DND-41 (cell line): Measurements from ENCODE around the gene MCC.
A peak's percentile ranks its signal among the peaks of the same experiment; 100 is the strongest.

ENCODE experiments used
- ATAC-seq: fragments of 200-7000 bp; cut with Tn5 transposase; 3 replicates; pipeline ENCODE4 v1.9.1; 2021; ENCODE audit warnings: low read depth; ENCODE audit not compliant: insufficient read depth
- DNase-seq: peaks from one replicate; pipeline ENCODE4 v3.0.0-alpha.2; 2020
- H2AFZ ChIP-seq: 2 replicates; pipeline ENCODE4 v1.6.0; 2012; ENCODE audit warnings: low read depth, low read length
- H3K27ac ChIP-seq: 2 replicates; pipeline ENCODE4 v1.5.1; 2012; ENCODE audit warnings: low read length, inconsistent platforms
- H3K27me3 ChIP-seq: fragments of 200-600 bp; sonication (generic); 2 replicates; pipeline ENCODE4 v1.6.0; 2012; ENCODE audit warnings: low read length, mild to moderate bottlenecking, inconsistent platforms; ENCODE audit not compliant: insufficient read depth, poor library complexity
- H3K36me3 ChIP-seq: 2 replicates; pipeline ENCODE4 v1.5.1; 2012; ENCODE audit warnings: low read length, inconsistent platforms; ENCODE audit not compliant: insufficient read depth
- H3K4me1 ChIP-seq: 2 replicates; pipeline ENCODE4 v1.5.1; 2012; ENCODE audit warnings: mild to moderate bottlenecking, low read length; ENCODE audit not compliant: insufficient read depth
- H3K4me2 ChIP-seq: 2 replicates; pipeline ENCODE4 v1.6.0; 2012; ENCODE audit warnings: mild to moderate bottlenecking, moderate library complexity, low read length, inconsistent platforms; ENCODE audit not compliant: insufficient read depth
- H3K4me3 ChIP-seq, 2 experiments: fragments of 200-600 bp in 1 of 2; shearing (Covaris generic) in 1 of 2; 2 replicates each; pipeline ENCODE4 v1.5.1; 2012 to 2016; ENCODE audit warnings: inconsistent platforms in 2 of 2, low read length in 2 of 2, mild to moderate bottlenecking in 2 of 2, low read depth in 1 of 2, moderate library complexity in 1 of 2
- H3K79me2 ChIP-seq: 2 replicates; pipeline ENCODE4 v1.6.0; 2012; ENCODE audit warnings: low read length, inconsistent platforms; ENCODE audit not compliant: insufficient read depth
- H3K9ac ChIP-seq: 2 replicates; pipeline ENCODE4 v1.6.0; 2012; ENCODE audit warnings: low read depth, mild to moderate bottlenecking, inconsistent platforms, low read length, moderate library complexity
- H3K9me3 ChIP-seq: 2 replicates; pipeline ENCODE4 v1.5.1; 2012; ENCODE audit warnings: low read length, moderate library complexity, mild to moderate bottlenecking, inconsistent platforms; ENCODE audit not compliant: insufficient read depth, severe bottlenecking
- H4K20me1 ChIP-seq: 2 replicates; pipeline ENCODE4 v1.6.0; 2012; ENCODE audit warnings: low read length; ENCODE audit not compliant: insufficient read depth
- EZH2 ChIP-seq: IDR thresholded peaks from 3 replicates; pipeline ENCODE4 v1.6.1; 2012; ENCODE audit warnings: borderline replicate concordance, low read depth, mild to moderate bottlenecking, moderate library complexity, low read length, inconsistent platforms; ENCODE audit not compliant: severe bottlenecking
- TF ChIP-seq, protein P1 (sequence below): IDR thresholded peaks from 2 replicates; pipeline ENCODE4 v1.5.1; 2012; ENCODE audit warnings: borderline replicate concordance, low read length, moderate library complexity, mild to moderate bottlenecking; ENCODE audit not compliant: poor library complexity, severe bottlenecking; ENCODE audit errors: extremely low read depth

Gene MCC

DNA sequence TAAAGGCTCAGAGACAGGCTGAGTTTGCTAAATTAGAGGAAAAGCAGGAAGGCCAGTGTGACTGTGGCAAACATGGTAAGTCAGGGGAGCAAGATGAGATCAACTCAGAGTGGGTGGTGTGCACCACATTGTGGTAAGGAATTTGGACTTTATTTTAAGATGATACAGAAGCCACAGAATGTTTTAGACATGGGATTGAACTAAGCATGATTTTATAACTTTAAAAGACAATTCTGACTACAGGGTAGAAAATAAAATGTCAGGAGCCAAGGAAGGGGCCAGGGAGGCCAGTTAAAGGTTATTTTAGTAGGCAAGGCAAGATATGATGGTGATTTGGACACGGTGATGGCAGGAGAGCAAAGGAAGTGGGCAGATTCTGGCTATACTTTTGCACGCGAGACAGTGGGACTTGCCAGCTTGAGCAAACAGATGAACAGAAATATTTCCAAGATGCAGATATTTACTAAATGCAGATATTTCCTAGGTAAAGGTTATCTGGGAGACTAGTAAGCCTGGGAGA is 107.4 kb downstream of the MCC start:
- Histone ChIP-seq H3K36me3 (no peaks in the 10 kb centered on the region), H3K79me2 (no peaks in the 10 kb centered on the region), H3K27ac (peak overlapping the region; percentile 58), H3K4me2 (no peak overlapping the region), H4K20me1 (no peaks in the 10 kb centered on the region), H3K9ac (no peak overlapping the region), H2AFZ (0 out of 2 replicates have a peak overlapping the region, but pooled peaks have one; percentile 10), H3K4me1 (peaks cover 60% of the 10 kb centered on the region), H3K4me3 (no peak overlapping the region), H3K27me3 (no peaks in the 10 kb centered on the region), H3K9me3 (no peaks in the 10 kb centered on the region)
- DNase-seq (peak; percentile 23), ATAC-seq (peak; percentile 23; the same call in 1 of the 3 replicates)
- TF ChIP-seq, protein P1, sequence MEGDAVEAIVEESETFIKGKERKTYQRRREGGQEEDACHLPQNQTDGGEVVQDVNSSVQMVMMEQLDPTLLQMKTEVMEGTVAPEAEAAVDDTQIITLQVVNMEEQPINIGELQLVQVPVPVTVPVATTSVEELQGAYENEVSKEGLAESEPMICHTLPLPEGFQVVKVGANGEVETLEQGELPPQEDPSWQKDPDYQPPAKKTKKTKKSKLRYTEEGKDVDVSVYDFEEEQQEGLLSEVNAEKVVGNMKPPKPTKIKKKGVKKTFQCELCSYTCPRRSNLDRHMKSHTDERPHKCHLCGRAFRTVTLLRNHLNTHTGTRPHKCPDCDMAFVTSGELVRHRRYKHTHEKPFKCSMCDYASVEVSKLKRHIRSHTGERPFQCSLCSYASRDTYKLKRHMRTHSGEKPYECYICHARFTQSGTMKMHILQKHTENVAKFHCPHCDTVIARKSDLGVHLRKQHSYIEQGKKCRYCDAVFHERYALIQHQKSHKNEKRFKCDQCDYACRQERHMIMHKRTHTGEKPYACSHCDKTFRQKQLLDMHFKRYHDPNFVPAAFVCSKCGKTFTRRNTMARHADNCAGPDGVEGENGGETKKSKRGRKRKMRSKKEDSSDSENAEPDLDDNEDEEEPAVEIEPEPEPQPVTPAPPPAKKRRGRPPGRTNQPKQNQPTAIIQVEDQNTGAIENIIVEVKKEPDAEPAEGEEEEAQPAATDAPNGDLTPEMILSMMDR, result no peak

GRCh38 chr5:113379936-113380806 is 108.1 kb downstream of the MCC start:
- no peak overlapping the region for H3K4me2 ChIP-seq
- H3K27me3 ChIP-seq, result no peaks in the 10 kb centered on the region
- H4K20me1 ChIP-seq, result no peaks in the 10 kb centered on the region
- H3K27ac ChIP-seq, result peak overlapping the region; percentile 82
- H3K9me3 ChIP-seq, result no peaks in the 10 kb centered on the region
- H3K4me3 ChIP-seq, result no peak overlapping the region
- H3K36me3 ChIP-seq, result no peaks in the 10 kb centered on the region
- no peaks in the 10 kb centered on the region for H3K79me2 ChIP-seq
- DNase-seq (no peak), ATAC-seq (no peak)
- TF ChIP-seq EZH2, result no peak
- TF ChIP-seq, protein P1, result no peak
- peaks cover 67% of the 10 kb centered on the region for H3K4me1 ChIP-seq
- no peak overlapping the region for H3K9ac ChIP-seq
- 0 out of 2 replicates have a peak overlapping the region, but pooled peaks have one; percentile 10 for H2AFZ ChIP-seq

DNA sequence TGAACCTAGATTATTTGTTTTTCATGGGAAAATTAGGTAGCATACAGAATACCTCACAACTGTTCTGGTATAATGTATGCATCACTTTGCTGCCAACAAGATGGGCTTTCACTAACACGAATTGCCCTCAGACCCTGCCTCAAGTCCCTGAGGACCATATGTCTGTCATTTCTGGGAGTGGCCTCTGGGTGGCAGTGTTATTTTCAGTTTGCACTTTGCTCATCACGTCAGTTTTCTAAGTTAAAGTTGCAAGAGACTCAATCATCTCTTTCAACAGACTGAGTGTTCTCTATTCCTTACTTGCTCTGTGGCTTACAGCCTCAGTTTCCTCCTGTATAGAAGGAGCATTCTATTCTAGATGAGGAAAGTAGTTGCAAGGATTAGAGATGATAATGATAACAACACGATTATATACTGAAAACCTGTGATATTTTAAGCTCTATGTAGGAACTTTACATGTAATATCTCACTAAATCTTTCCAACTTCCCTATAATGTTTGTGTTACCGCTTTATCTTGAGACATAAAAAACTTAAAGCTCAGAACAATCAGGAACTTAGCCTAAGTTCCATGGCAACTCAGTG is 109.2 kb downstream of the MCC start:
- peak overlapping the region; percentile 82 for H3K27ac ChIP-seq
- peak; percentile 80 for DNase-seq
- no peaks in the 10 kb centered on the region for H4K20me1 ChIP-seq
- no peaks in the 10 kb centered on the region for H3K79me2 ChIP-seq
- H2AFZ ChIP-seq, result peak overlapping the region; percentile 68
- TF ChIP-seq, protein P1, result peak; percentile 98
- TF ChIP-seq EZH2, result no peak
- no peaks in the 10 kb centered on the region for H3K27me3 ChIP-seq
- peak overlapping the region; percentile 35 for H3K9ac ChIP-seq
- peaks cover 67% of the 10 kb centered on the region for H3K4me1 ChIP-seq
- peak overlapping the region; percentile 57 for H3K4me2 ChIP-seq
- H3K9me3 ChIP-seq, result no peaks in the 10 kb centered on the region
- H3K36me3 ChIP-seq, result no peaks in the 10 kb centered on the region
- H3K4me3 ChIP-seq, result 0 out of 4 replicates have a peak overlapping the region, but pooled peaks of 1 of the 2 experiments have one; percentile 5
- ATAC-seq, result peak; percentile 54
